ENCODE results near the gene NTN1. TPM values are rescaled to one million over a fixed set of nuclear protein-coding genes. Genes with fewer than 3 reads are reported as not detected.

NTN1 gene
- total RNA-seq, 1 experiment from 2014 or later = 1.2 TPM

- Histone ChIP-seq H3K79me2 (ENCODE audit: insufficient read depth, low read length) (no peaks in the 10 kb centered on the region), H3K23me2 (ENCODE audit: insufficient read length, low read depth, low read length, poor library complexity, severe bottlenecking) (no peaks in the 10 kb centered on the region), H2BK15ac (ENCODE audit: low read depth, low read length) (no peak overlapping the region), H3K4me2 (ENCODE audit: insufficient read depth, insufficient read length, low read length) (no peak overlapping the region), H4K91ac (ENCODE audit: insufficient read length, low read depth, low read length) (no peak overlapping the region), H3K56ac (ENCODE audit: insufficient read length, low read depth, low read length) (no peak overlapping the region), H2AFZ (ENCODE audit: low read length) (no peak overlapping the region), H3K9me3 (ENCODE audit: control insufficient read depth, low read depth, low read length) (no peaks in the 10 kb centered on the region), H3K9ac (ENCODE audit: extremely low read depth, insufficient read length, low read length) (no peak overlapping the region), H2BK120ac (ENCODE audit: low read depth, low read length, poor library complexity, severe bottlenecking) (no peak overlapping the region), H2BK5ac (ENCODE audit: insufficient read length, low read length) (no peak overlapping the region), H3K4me1 (ENCODE audit: insufficient read depth, low read length) (no peaks in the 10 kb centered on the region), H3K4ac (ENCODE audit: low read depth, low read length) (no peak overlapping the region), H3K18ac (ENCODE audit: insufficient read length, low read depth, low read length) (no peak overlapping the region), H4K8ac (replicated peaks; ENCODE audit: insufficient read length, low read depth, low read length) (no peak overlapping the region), H4K5ac (ENCODE audit: insufficient read length, low read depth, low read length) (no peak overlapping the region), H3K23ac (ENCODE audit: insufficient read length, low read depth, low read length) (no peak overlapping the region), H3T11ph (ENCODE audit: low read length) (no peak overlapping the region), H3K79me1 (ENCODE audit: insufficient read depth, low read depth, low read length, poor library complexity, severe bottlenecking) (no peaks in the 10 kb centered on the region), H3K27me3 (ENCODE audit: insufficient read depth, low read length) (no peaks in the 10 kb centered on the region), H3K27ac (ENCODE audit: insufficient read length, low read depth, low read length) (no peak overlapping the region), H4K20me1 (ENCODE audit: control insufficient read depth, insufficient read depth, insufficient read length) (no peaks in the 10 kb centered on the region), H2BK20ac (ENCODE audit: low read depth, low read length, poor library complexity, severe bottlenecking) (no peak overlapping the region), H2BK12ac (ENCODE audit: insufficient read length, low read depth, low read length) (no peak overlapping the region), H2AK5ac (ENCODE audit: insufficient read length, low read length) (no peak overlapping the region), H3K14ac (ENCODE audit: insufficient read depth, low read length) (no peak overlapping the region)
- Mint-ChIP-seq H3K4me1 (peaks cover 17 to 20% of the 10 kb centered on the region in 2 experiments), H3K9me3 (no peaks in the 10 kb centered on the region), H3K27me3 (ENCODE audit: low read depth) (peaks cover 36% of the 10 kb centered on the region), H3K4me3 (no peak overlapping the region), H3K36me3 (ENCODE audit: insufficient read depth in 1 of 3, low read depth in 3 of 3) (no peaks in the 10 kb centered on the region), H3K27ac (peak overlapping the region in 1 of 3 experiments; percentile 62; a peak in 1 of 7 replicates)
- peak; percentile 77 for DNase-seq
- no peak for TF ChIP-seq CTCF (conservative IDR thresholded peaks at IDR 0.05)
- no CpG with 5 or more reads among the region's 7 CpGs for WGBS (ENCODE audit: extremely low coverage, insufficient read length, low lambda C conversion rate)
Measured at GRCh38 chr17:8995711-8996110, 25.6 kb upstream of the NTN1 start.
